ENCODE results near the gene WDR82.

DNA sequence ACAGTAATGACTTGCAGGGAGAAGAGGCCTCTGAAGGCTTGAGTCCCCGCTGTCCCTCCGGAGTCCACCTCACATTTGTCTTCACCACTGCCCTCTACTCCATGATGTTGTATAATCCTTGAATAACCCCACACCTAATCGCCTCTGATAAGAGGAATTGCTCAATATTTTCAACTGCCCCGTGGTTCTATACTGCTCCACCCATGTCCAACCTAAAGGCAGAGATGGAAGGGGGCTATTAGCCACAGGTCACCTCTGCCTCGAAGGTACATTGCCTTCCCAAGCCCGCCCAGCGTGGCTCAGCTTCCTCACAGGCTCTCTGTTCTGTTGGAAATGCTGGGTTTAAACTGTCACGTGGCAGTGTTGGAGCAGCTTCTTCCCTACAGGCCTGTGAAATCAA, 65.4 kb downstream of the WDR82 start:
- TF ChIP-seq, protein P1, sequence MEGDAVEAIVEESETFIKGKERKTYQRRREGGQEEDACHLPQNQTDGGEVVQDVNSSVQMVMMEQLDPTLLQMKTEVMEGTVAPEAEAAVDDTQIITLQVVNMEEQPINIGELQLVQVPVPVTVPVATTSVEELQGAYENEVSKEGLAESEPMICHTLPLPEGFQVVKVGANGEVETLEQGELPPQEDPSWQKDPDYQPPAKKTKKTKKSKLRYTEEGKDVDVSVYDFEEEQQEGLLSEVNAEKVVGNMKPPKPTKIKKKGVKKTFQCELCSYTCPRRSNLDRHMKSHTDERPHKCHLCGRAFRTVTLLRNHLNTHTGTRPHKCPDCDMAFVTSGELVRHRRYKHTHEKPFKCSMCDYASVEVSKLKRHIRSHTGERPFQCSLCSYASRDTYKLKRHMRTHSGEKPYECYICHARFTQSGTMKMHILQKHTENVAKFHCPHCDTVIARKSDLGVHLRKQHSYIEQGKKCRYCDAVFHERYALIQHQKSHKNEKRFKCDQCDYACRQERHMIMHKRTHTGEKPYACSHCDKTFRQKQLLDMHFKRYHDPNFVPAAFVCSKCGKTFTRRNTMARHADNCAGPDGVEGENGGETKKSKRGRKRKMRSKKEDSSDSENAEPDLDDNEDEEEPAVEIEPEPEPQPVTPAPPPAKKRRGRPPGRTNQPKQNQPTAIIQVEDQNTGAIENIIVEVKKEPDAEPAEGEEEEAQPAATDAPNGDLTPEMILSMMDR (IDR thresholded peaks at IDR 0.05): no peak
- TF ChIP-seq POLR2A (IDR thresholded peaks at IDR 0.05) (no peak), POLR2AphosphoS5 (IDR thresholded peaks at IDR 0.05) (no peak)

All from upper lobe of left lung (tissue), 4 donors.